NCI-H187 (cell line): Measurements from ENCODE around the gene MYH15.

Experiments used
- DNase-seq, 2 experiments: peaks; one replicate each; lab custom pipeline; 2025; lab: John Stamatoyannopoulos, UW

The MYH15 gene

GRCh38 chr3:108510496-108510895 lies at the start of gene MYH15:
MYH15 (minus strand) TSS chr3:108510596; CDS start chr3:108510530, 66 bp downstream.
- no peak for DNase-seq

- no peak for DNase-seq
Observed at GRCh38 chr3:108555966-108556581, 45.7 kb upstream of the MYH15 start.

GRCh38 chr3:108554913-108555571 lies 44.6 kb upstream of the MYH15 start:
- no peak for DNase-seq

GRCh38 chr3:108554229-108554628 lies 43.8 kb upstream of the MYH15 start:
- no peak for DNase-seq

GRCh38 chr3:108552267-108553159 lies 42.1 kb upstream of the MYH15 start:
- DNase-seq = no peak

GRCh38 chr3:108548886-108549285 lies 38.5 kb upstream of the MYH15 start:
- DNase-seq = no peak

- DNase-seq = no peak
Observed at GRCh38 chr3:108548304-108548703, 37.9 kb upstream of the MYH15 start.

- DNase-seq = no peak
Observed at GRCh38 chr3:108546692-108547091, 36.3 kb upstream of the MYH15 start.

GRCh38 chr3:108546247-108546646 lies 35.9 kb upstream of the MYH15 start:
- no peak for DNase-seq

GRCh38 chr3:108538083-108538482 lies 27.7 kb upstream of the MYH15 start:
- DNase-seq = no peak

GRCh38 chr3:108528459-108529252 lies 18.3 kb upstream of the MYH15 start:
- DNase-seq = no peak

GRCh38 chr3:108527817-108528216 lies 17.4 kb upstream of the MYH15 start:
- DNase-seq = no peak

GRCh38 chr3:108527109-108527508 lies 16.7 kb upstream of the MYH15 start:
- DNase-seq = no peak

GRCh38 chr3:108525971-108526370 lies 15.6 kb upstream of the MYH15 start:
- DNase-seq = no peak

GRCh38 chr3:108525256-108525655 lies 14.9 kb upstream of the MYH15 start:
- DNase-seq = no peak

GRCh38 chr3:108524537-108524936 lies 14.1 kb upstream of the MYH15 start:
- DNase-seq = no peak

GRCh38 chr3:108518895-108519294 lies 8.5 kb upstream of the MYH15 start:
- DNase-seq = no peak

- DNase-seq = no peak
Observed at GRCh38 chr3:108516881-108517280, 6.5 kb upstream of the MYH15 start.

GRCh38 chr3:108513961-108514360 lies 3.6 kb upstream of the MYH15 start:
- DNase-seq = no peak

- DNase-seq = no peak
Observed at GRCh38 chr3:108512671-108513070, 2.3 kb upstream of the MYH15 start.

GRCh38 chr3:108511490-108511889 lies 1.1 kb upstream of the MYH15 start:
- DNase-seq = no peak

- DNase-seq = no peak
Observed at GRCh38 chr3:108511055-108511454, 659 bp upstream of the MYH15 start.
